Activated naive CD8-positive, alpha-beta T cell treated with anti-CD3 and anti-CD28 coated beads for 36 hours (primary cell): ENCODE measurements around the gene RPL22. TPM values are rescaled to one million over a fixed set of nuclear protein-coding genes. Genes with fewer than 3 reads are reported as not detected.

Experiments
- DNase-seq: peaks from one replicate; pipeline ENCODE4 v3.0.0; 2021
- H3K27ac Mint-ChIP-seq: one replicate; pipeline ENCODE4 v1.8.0; 2022; ENCODE audit warnings: mild to moderate bottlenecking, moderate library complexity, mixed read lengths
- H3K27me3 Mint-ChIP-seq: one replicate; pipeline ENCODE4 v1.8.0; 2022; ENCODE audit warnings: mild to moderate bottlenecking, mixed read lengths
- H3K36me3 Mint-ChIP-seq: one replicate; pipeline ENCODE4 v1.8.0; 2021; ENCODE audit warnings: mild to moderate bottlenecking, mixed read lengths
- H3K4me1 Mint-ChIP-seq: one replicate; pipeline ENCODE4 v1.8.0; 2021; ENCODE audit warnings: mixed read lengths
- H3K4me3 Mint-ChIP-seq: one replicate; pipeline ENCODE4 v1.8.0; 2022; ENCODE audit warnings: mild to moderate bottlenecking, moderate library complexity, mixed read lengths
- H3K9me3 Mint-ChIP-seq: one replicate; pipeline ENCODE4 v1.8.0; 2022; ENCODE audit warnings: mixed read lengths
- total RNA-seq, 2 experiments: library from RNA; stranded (reverse); gene quantifications; one replicate each; pipeline ENCODE4 v1.2.3, GENCODE V29; 2021

Gene RPL22
- total RNA-seq: 100 to 1,000 TPM; 481 to 486 TPM

- H3K36me3 Mint-ChIP-seq: peaks cover 31% of the 10 kb centered on the region
- H3K4me3 Mint-ChIP-seq: peak within 1 kb of the TSS; percentile 93
- H3K4me1 Mint-ChIP-seq: peaks cover 32% of the 10 kb centered on the region
- peaks cover 6% of the 10 kb centered on the region for H3K27me3 Mint-ChIP-seq
- peak within 1 kb of the TSS; percentile 94 for H3K27ac Mint-ChIP-seq
- peak; percentile 96 for DNase-seq
- no peaks in the 10 kb centered on the region for H3K9me3 Mint-ChIP-seq
Observed at GRCh38 chr1:6199298-6200187, at the start of gene RPL22. Gene RPL22 (minus strand): TSS chr1:6199595. CDS start chr1:6199573, 22 bp downstream.

- Mint-ChIP-seq H3K4me1 (peaks cover 3% of the 10 kb centered on the region), H3K9me3 (no peaks in the 10 kb centered on the region), H3K4me3 (no peak overlapping the region), H3K27me3 (peaks cover 64% of the 10 kb centered on the region), H3K27ac (no peak overlapping the region), H3K36me3 (no peaks in the 10 kb centered on the region)
- DNase-seq: no peak
Observed at GRCh38 chr1:6248161-6248776, 48.9 kb upstream of the RPL22 start.

GRCh38 chr1:6247651-6248050 is 48.3 kb upstream of the RPL22 start:
- H3K9me3 Mint-ChIP-seq: no peaks in the 10 kb centered on the region
- no peaks in the 10 kb centered on the region for H3K36me3 Mint-ChIP-seq
- DNase-seq: no peak
- H3K27ac Mint-ChIP-seq: no peak overlapping the region
- peaks cover 3% of the 10 kb centered on the region for H3K4me1 Mint-ChIP-seq
- H3K27me3 Mint-ChIP-seq: peaks cover 69% of the 10 kb centered on the region
- H3K4me3 Mint-ChIP-seq: no peak overlapping the region

- DNase-seq: peak; percentile 82
- peaks cover 3% of the 10 kb centered on the region for H3K4me1 Mint-ChIP-seq
- peaks cover 71% of the 10 kb centered on the region for H3K27me3 Mint-ChIP-seq
- H3K4me3 Mint-ChIP-seq: peak overlapping the region; percentile 34
- no peaks in the 10 kb centered on the region for H3K9me3 Mint-ChIP-seq
- H3K27ac Mint-ChIP-seq: no peak overlapping the region
- no peaks in the 10 kb centered on the region for H3K36me3 Mint-ChIP-seq
Observed at GRCh38 chr1:6246497-6247467, 47.4 kb upstream of the RPL22 start.

GRCh38 chr1:6245869-6246496 is 46.6 kb upstream of the RPL22 start:
- Mint-ChIP-seq H3K4me3 (no peak overlapping the region), H3K9me3 (no peaks in the 10 kb centered on the region)

GRCh38 chr1:6245086-6245868 is 45.9 kb upstream of the RPL22 start:
- H3K4me1 Mint-ChIP-seq: peaks cover 6% of the 10 kb centered on the region
- H3K4me3 Mint-ChIP-seq: no peak overlapping the region
- H3K9me3 Mint-ChIP-seq: no peaks in the 10 kb centered on the region
- peaks cover 75% of the 10 kb centered on the region for H3K27me3 Mint-ChIP-seq
- no peak overlapping the region for H3K27ac Mint-ChIP-seq
- H3K36me3 Mint-ChIP-seq: no peaks in the 10 kb centered on the region
- peak; percentile 88 for DNase-seq

More at GRCh38 chr1:6245869-6246496, 46.6 kb upstream of the RPL22 start:
- H3K36me3 Mint-ChIP-seq: no peaks in the 10 kb centered on the region
- DNase-seq: peak; percentile 67
- H3K27ac Mint-ChIP-seq: no peak overlapping the region
- peaks cover 75% of the 10 kb centered on the region for H3K27me3 Mint-ChIP-seq
- H3K4me1 Mint-ChIP-seq: peaks cover 6% of the 10 kb centered on the region

- H3K27ac Mint-ChIP-seq: no peak overlapping the region
- peaks cover 77% of the 10 kb centered on the region for H3K27me3 Mint-ChIP-seq
- H3K4me1 Mint-ChIP-seq: peaks cover 6% of the 10 kb centered on the region
- H3K9me3 Mint-ChIP-seq: no peaks in the 10 kb centered on the region
- H3K36me3 Mint-ChIP-seq: no peaks in the 10 kb centered on the region
- DNase-seq: no peak
- H3K4me3 Mint-ChIP-seq: no peak overlapping the region
Observed at GRCh38 chr1:6244401-6245049, 45.1 kb upstream of the RPL22 start.

- no peak within 1 kb of the TSS for H3K4me3 Mint-ChIP-seq
- H3K36me3 Mint-ChIP-seq: no peaks in the 10 kb centered on the region
- H3K4me1 Mint-ChIP-seq: peaks cover 6% of the 10 kb centered on the region
- no peak within 1 kb of the TSS for H3K27ac Mint-ChIP-seq
- no peak for DNase-seq
- no peaks in the 10 kb centered on the region for H3K9me3 Mint-ChIP-seq
- H3K27me3 Mint-ChIP-seq: peaks cover 82% of the 10 kb centered on the region
Observed at GRCh38 chr1:6243993-6244392, 44.6 kb upstream of the RPL22 start, which contains the start of gene HES3. Gene HES3 (plus strand): TSS chr1:6244179. CDS start chr1:6244366, 187 bp downstream.

- H3K36me3 Mint-ChIP-seq: no peaks in the 10 kb centered on the region
- no peak overlapping the region for H3K4me3 Mint-ChIP-seq
- H3K9me3 Mint-ChIP-seq: no peaks in the 10 kb centered on the region
- no peak for DNase-seq
- peaks cover 81% of the 10 kb centered on the region for H3K27me3 Mint-ChIP-seq
- H3K4me1 Mint-ChIP-seq: peaks cover 6% of the 10 kb centered on the region
- no peak overlapping the region for H3K27ac Mint-ChIP-seq
Observed at GRCh38 chr1:6243053-6243834, 43.8 kb upstream of the RPL22 start.

- Mint-ChIP-seq H3K27me3 (peaks cover 77% of the 10 kb centered on the region), H3K4me3 (no peak overlapping the region), H3K36me3 (no peaks in the 10 kb centered on the region), H3K27ac (no peak overlapping the region), H3K4me1 (peaks cover 6% of the 10 kb centered on the region), H3K9me3 (no peaks in the 10 kb centered on the region)
- DNase-seq: no peak
Observed at GRCh38 chr1:6241887-6242740, 42.7 kb upstream of the RPL22 start.

GRCh38 chr1:6241107-6241886 is 41.9 kb upstream of the RPL22 start:
- peaks cover 4% of the 10 kb centered on the region for H3K4me1 Mint-ChIP-seq
- no peaks in the 10 kb centered on the region for H3K36me3 Mint-ChIP-seq

More at GRCh38 chr1:6241107-6241886, 41.9 kb upstream of the RPL22 start:
- H3K27ac Mint-ChIP-seq: no peak overlapping the region
- H3K4me3 Mint-ChIP-seq: no peak overlapping the region
- H3K27me3 Mint-ChIP-seq: peaks cover 69% of the 10 kb centered on the region
- DNase-seq: no peak
- no peaks in the 10 kb centered on the region for H3K9me3 Mint-ChIP-seq
